Neural progenitor cell (in vitro differentiated cells): ENCODE data around the gene GABARAPL2.

Source experiments
- CTCF ChIP-seq: fragments of 200-600 bp; sonication (generic); IDR thresholded peaks from 2 replicates; pipeline ENCODE4 v1.5.1; 2017; ENCODE audit warnings: antibody characterized with exemption, mild to moderate bottlenecking
- EZH2 ChIP-seq: fragments of 200-600 bp; sonication (generic); IDR thresholded peaks from 2 replicates; pipeline ENCODE4 v1.6.1; 2017; ENCODE audit warnings: antibody characterized with exemption, mild to moderate bottlenecking, moderate library complexity
- EZH2phosphoT487 ChIP-seq: fragments of 200-600 bp; sonication (generic); IDR thresholded peaks from 2 replicates; pipeline ENCODE4 v1.6.1; 2017; ENCODE audit warnings: antibody characterized with exemption

GRCh38 chr16:75575958-75576357 lies 9.8 kb downstream of the GABARAPL2 start:
- TF ChIP-seq CTCF (no peak), EZH2 (no peak), EZH2phosphoT487 (no peak)
